Transverse colon (tissue), 4 donors: ENCODE measurements around the gene IFI27. TPM values are rescaled to one million over a fixed set of nuclear protein-coding genes. Genes with fewer than 3 reads are reported as not detected.

ENCODE experiments used
- DNase-seq: peaks from one replicate; pipeline ENCODE4 v3.0.0-alpha.2; 2019
- H3K27ac ChIP-seq, 4 donors: fragments of 200-600 bp; sonication (generic); 2 replicates each; pipeline ENCODE4 v1.5.1; 2016 to 2018; ENCODE audit warnings: inconsistent platforms in 4 of 4
- H3K27me3 ChIP-seq: fragments of 200-600 bp; sonication (generic); 2 replicates; pipeline ENCODE4 v1.5.1; 2017; ENCODE audit warnings: inconsistent platforms
- H3K36me3 ChIP-seq, 4 donors: fragments of 200-600 bp; sonication (generic); 2 replicates each; pipeline ENCODE4 v1.5.1; 2017 to 2019; ENCODE audit warnings: inconsistent platforms in 4 of 4
- H3K4me1 ChIP-seq, 4 donors: fragments of 200-600 bp; sonication (generic); 2 replicates each; pipeline ENCODE4 v1.5.1; 2017 to 2020; ENCODE audit warnings: inconsistent platforms in 4 of 4
- H3K4me3 ChIP-seq, 4 donors: fragments of 200-600 bp; sonication (generic); 1 replicate in 1 of 4; 2 replicates in 3 of 4; pipeline versions ENCODE4 v1.5.1 to v1.6.1; 2017 to 2019; ENCODE audit warnings: inconsistent platforms in 4 of 4
- H3K9me3 ChIP-seq, 2 donors: fragments of 200-600 bp; sonication (generic); 2 replicates each; pipeline ENCODE4 v1.5.1; 2017 to 2019; ENCODE audit warnings: inconsistent platforms in 2 of 2
- CTCF ChIP-seq, 5 experiments: fragments of 200-600 bp in 3 of 5; fragments of 450-650 bp in 2 of 5; sonication (generic) in 3 of 5; IDR thresholded peaks; 1 replicate in 2 of 5; 2 replicates in 3 of 5; pipeline ENCODE4 v1.5.1; 2016 to 2017; ENCODE audit warnings: antibody characterized with exemption in 5 of 5, inconsistent platforms in 3 of 5, mild to moderate bottlenecking in 2 of 5, moderate library complexity in 1 of 5
- EP300 ChIP-seq: sonication (generic); formaldehyde crosslinking; IDR thresholded peaks from one replicate; pipeline ENCODE4 v1.6.1; 2017; ENCODE audit warnings: antibody characterized with exemption, low read depth
- POLR2A ChIP-seq: fragments of 450-650 bp; IDR thresholded peaks from one replicate; pipeline ENCODE4 v1.6.1; 2016; ENCODE audit warnings: antibody characterized with exemption, mild to moderate bottlenecking, moderate library complexity
- POLR2AphosphoS5 ChIP-seq, 3 donors: sonication (generic); formaldehyde crosslinking; IDR thresholded peaks; one replicate each; pipeline ENCODE4 v1.6.1; 2016; ENCODE audit warnings: antibody characterized with exemption in 3 of 3
- WGBS, 2 donors: methylation state at CpG; one replicate each; pipeline ENCODE4 v1.1.5; 2018; ENCODE audit warnings: low coverage in 1 of 2; 5-methylcytosine and 5-hydroxymethylcytosine counted together
- in situ Hi-C, 4 donors: fragments of 200-750 bp; cut with MboI; loops; one replicate each; pipeline versions ENCODE4 v1.15.0 to v1.15.1; 2017; ENCODE audit warnings: low sequenced_read_pairs in 3 of 4, low pct_ligation_motif_present in 1 of 4, low pct_unique_long_range_greater_than_20kb in 1 of 4
- intact Hi-C: fragments of 100-400 bp; cut with DNase I; formaldehyde crosslinking; loops from one replicate; pipeline ENCODE4 v1.15.1; 2023; ENCODE audit warnings: low total_unique reads
- total RNA-seq, 4 donors: library from RNA; depleted of rRNA; stranded (reverse); fragments of >200 nt; gene quantifications; one replicate each; pipeline ENCODE4 v1.1.0, GENCODE V29; 2016

IFI27 gene
- total RNA-seq, 4 donors from 2014 or later = 124 to 1,625 (median 472) TPM

- Histone ChIP-seq H3K9me3 (peaks cover 5 to 18% of the 10 kb centered on the region in 2 donors), H3K4me3 (no peak overlapping the region), H3K36me3 (peaks cover 0 to 23% (median 5%) of the 10 kb centered on the region in 4 donors), H3K27me3 (no peaks in the 10 kb centered on the region), H3K27ac (no peak overlapping the region), H3K4me1 (peaks cover 11 to 53% (median 28%) of the 10 kb centered on the region in 4 donors)
- in situ Hi-C loops = no loop called here
- WGBS, 2 donors = 95 to 96% methylated on average over 2 of the region's 2 CpGs
- TF ChIP-seq CTCF (IDR thresholded peaks at IDR 0.05) (no peak), POLR2AphosphoS5 (IDR thresholded peaks at IDR 0.05) (no peak), EP300 (no peak), POLR2A (no peak)
- DNase-seq = no peak
- intact Hi-C loops = no loop called here
Observed at GRCh38 chr14:94075008-94075407, 35.5 kb upstream of the IFI27 start.

GRCh38 chr14:94077111-94077821, 33.3 kb upstream of the IFI27 start:
- H3K27ac ChIP-seq = no peak overlapping the region
- peak overlapping the region in 1 of 4 donors; percentile 100 for H3K4me3 ChIP-seq
- peaks cover 0 to 23% (median 5%) of the 10 kb centered on the region in 4 donors for H3K36me3 ChIP-seq
- no peak for TF ChIP-seq EP300
- TF ChIP-seq CTCF (IDR thresholded peaks at IDR 0.05) = no peak
- TF ChIP-seq POLR2A = no peak
- TF ChIP-seq POLR2AphosphoS5 (IDR thresholded peaks at IDR 0.05) = no peak
- no peak for DNase-seq
- no peaks in the 10 kb centered on the region for H3K27me3 ChIP-seq
- WGBS, 2 donors = 63 to 70% methylated on average over 4 to 7 of the region's 7 CpGs
- peaks cover 11 to 55% (median 34%) of the 10 kb centered on the region in 4 donors for H3K4me1 ChIP-seq
- intact Hi-C loops = no loop called here
- peaks cover 5 to 15% of the 10 kb centered on the region in 2 donors for H3K9me3 ChIP-seq
- in situ Hi-C loops = no loop called here

- no peak for DNase-seq
- 83 to 94% methylated on average over 5 of the region's 5 CpGs for WGBS, 2 donors
- in situ Hi-C loops = no loop called here
- Histone ChIP-seq H3K27ac (no peak overlapping the region), H3K4me1 (peaks cover 11 to 59% (median 34%) of the 10 kb centered on the region in 4 donors), H3K4me3 (peak overlapping the region in 1 of 4 donors; percentile 100), H3K9me3 (peaks cover 5 to 15% of the 10 kb centered on the region in 2 donors), H3K36me3 (peaks cover 0 to 23% (median 5%) of the 10 kb centered on the region in 4 donors), H3K27me3 (no peaks in the 10 kb centered on the region)
- intact Hi-C loops = no loop called here
- TF ChIP-seq POLR2A = no peak
- TF ChIP-seq CTCF (IDR thresholded peaks at IDR 0.05) = no peak
- TF ChIP-seq POLR2AphosphoS5 (IDR thresholded peaks at IDR 0.05) = no peak
- no peak for TF ChIP-seq EP300
Observed at GRCh38 chr14:94077823-94078222, 32.7 kb upstream of the IFI27 start.

GRCh38 chr14:94079891-94080620, 30.5 kb upstream of the IFI27 start:
- peak overlapping the region; percentile 95 to 99 (median 98) for H3K27ac ChIP-seq
- intact Hi-C loops = loop anchor here (5.0 kb wide), 1 partner anchor 1527 kb away; no protein-coding TSS in a partner anchor
- H3K4me1 ChIP-seq = peaks cover 11 to 59% (median 34%) of the 10 kb centered on the region in 4 donors
- DNase-seq = no peak
- H3K9me3 ChIP-seq = peaks cover 0 to 6% of the 10 kb centered on the region in 2 donors
- in situ Hi-C loops = no loop called here
- WGBS, 2 donors = 2 to 3% methylated on average over 10 to 15 of the region's 15 CpGs
- H3K4me3 ChIP-seq = peak overlapping the region; percentile 68 to 100 (median 96)
- no peak for TF ChIP-seq POLR2A
- no peak for TF ChIP-seq EP300
- TF ChIP-seq CTCF (IDR thresholded peaks at IDR 0.05) = no peak
- no peak for TF ChIP-seq POLR2AphosphoS5 (IDR thresholded peaks at IDR 0.05)
- H3K27me3 ChIP-seq = no peaks in the 10 kb centered on the region
- peaks cover 0 to 13% (median 4%) of the 10 kb centered on the region in 4 donors for H3K36me3 ChIP-seq
